ENCODE results near the gene STX17.
"Not testable (repeated sequence)": the region's sequence is repeated elsewhere in the genome, so short reads cannot be mapped to it uniquely, and the experiment has no call there.

Gene STX17

DNA sequence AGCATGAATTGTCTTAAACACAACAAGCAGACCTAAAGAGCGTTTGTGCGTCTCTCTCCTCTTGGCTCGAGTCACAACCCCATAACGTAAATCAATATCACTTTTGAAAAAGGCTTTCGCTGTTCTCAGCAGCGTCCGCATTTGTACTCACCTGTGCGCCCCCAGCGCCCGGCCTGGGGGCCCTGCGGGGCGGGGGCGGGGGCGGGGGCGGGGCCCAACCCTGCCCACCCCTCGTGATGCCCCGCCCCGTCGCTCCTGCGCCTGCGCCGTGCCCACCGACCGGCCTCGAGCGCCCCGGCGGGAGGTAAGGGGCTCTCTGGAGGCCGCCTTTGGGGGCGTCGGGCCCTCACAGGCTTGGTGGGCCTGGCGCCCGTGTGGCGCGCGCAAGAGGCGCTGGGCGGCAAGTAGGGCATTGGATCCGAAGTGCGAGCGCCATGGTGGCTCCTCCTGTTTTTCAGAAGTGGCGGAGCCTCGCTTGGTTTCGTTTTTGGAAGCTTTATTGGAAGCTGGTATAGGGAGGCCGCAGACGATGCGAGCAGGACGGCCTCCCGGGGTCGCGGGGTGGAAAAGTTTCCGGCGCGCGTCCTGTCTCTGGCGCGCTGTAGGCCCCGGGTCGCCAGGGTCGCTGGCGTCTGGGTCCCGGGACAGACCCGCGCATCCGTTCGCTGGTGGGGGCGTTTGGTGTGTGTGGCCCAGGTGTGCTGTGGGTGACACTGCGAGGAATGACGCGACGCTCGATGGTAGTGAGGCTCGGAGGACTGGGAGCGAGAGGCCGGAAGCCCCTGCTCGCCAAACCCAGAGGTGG is at the start of gene STX17:
Gene STX17, plus strand, starts transcription at position 252 of the 805 bp plus-strand sequence. CDS start 8,586 bp downstream, outside the sequence.
- DNase-seq = peak; percentile 43

DNA sequence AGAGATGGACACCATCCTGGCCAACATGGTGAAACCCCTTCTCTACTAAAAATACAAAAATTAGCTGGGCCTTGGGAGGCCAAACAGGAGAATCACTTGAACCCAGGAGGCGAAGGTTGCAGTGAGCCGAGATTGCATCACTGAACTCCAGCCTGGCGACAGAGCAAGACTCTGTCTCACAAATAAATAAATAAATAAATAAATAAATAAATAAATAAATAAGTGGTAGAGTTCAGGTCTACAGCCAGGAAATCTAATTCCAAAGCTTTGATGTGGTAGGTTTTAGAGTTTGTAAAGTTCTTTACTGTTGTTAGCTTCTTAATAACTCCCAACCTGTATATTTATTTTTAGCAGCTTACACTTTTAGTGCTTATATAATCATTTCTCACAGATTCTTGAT is 48.9 kb upstream of the STX17 start:
- not testable (repeated sequence) for DNase-seq

DNA sequence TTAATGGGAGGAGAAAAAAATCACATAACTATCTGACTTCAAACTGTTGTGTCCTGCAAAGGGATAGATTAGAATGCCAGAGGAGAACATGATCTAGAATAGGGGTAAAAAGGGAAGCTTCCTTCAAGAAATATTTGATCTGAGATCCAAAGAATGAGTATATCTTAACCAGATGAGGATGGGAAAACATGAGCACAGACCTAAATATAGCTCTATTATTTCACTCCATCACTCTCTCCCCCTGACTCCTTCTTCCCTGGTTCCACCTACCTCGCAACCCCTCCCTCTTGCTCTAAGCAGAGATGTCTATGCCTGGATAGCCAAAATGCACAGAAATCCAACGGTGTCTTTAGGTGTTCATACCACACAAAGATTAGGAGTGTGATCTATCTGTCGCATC is 48.4 kb upstream of the STX17 start:
- DNase-seq = no peak

GRCh38 chr9:99859243-99859980 is 47.0 kb upstream of the STX17 start:
- DNase-seq = no peak

GRCh38 chr9:99860266-99860665 is 46.2 kb upstream of the STX17 start:
- no peak for DNase-seq

GRCh38 chr9:99863955-99864354 is 42.5 kb upstream of the STX17 start:
- DNase-seq = no peak

DNA sequence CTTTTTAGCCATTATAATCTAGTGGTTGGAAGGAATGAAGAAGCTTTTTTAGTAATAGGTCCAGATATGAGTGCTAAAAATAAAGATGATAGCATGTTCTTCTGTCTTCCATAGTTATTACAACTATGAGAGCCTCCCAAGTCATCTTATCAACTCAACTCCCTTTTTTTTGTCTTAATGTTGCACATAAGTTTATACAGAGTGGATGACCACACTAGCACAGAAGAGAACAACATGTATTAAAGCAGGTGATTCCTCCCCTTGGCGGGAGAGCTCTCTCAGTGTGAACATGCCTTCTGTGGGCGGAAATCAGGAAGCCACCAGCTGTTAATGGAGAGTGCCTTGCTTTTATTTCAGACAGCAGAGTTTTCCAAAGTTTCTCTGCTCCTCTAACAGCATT is 40.1 kb upstream of the STX17 start:
- DNase-seq = no peak

GRCh38 chr9:99867536-99867935 is 38.9 kb upstream of the STX17 start:
- no peak for DNase-seq

- DNase-seq = no peak
These were observed 38.5 kb upstream of the STX17 start for GRCh38 chr9:99867968-99868367.

DNA sequence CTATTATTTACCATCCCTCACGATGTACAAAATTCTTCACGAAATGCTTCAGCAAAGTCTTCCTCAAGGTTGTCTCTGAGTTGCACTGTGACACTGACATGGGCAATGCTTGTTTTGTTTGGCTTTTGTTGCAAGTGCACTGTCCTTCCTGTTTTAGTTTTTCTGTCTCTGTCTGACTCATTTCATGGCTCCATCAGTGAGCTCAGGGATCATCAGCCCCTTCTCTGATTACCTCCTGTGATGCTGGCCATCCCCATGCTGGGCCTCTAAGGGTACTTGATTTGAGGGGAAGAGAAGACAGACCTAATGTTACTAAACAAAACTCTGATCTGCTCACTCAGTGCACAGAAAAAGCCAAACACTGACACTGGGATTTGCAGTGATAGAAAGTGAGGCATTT is 37.6 kb upstream of the STX17 start:
- DNase-seq = no peak

GRCh38 chr9:99870126-99870525 is 36.3 kb upstream of the STX17 start:
- DNase-seq = no peak

DNA sequence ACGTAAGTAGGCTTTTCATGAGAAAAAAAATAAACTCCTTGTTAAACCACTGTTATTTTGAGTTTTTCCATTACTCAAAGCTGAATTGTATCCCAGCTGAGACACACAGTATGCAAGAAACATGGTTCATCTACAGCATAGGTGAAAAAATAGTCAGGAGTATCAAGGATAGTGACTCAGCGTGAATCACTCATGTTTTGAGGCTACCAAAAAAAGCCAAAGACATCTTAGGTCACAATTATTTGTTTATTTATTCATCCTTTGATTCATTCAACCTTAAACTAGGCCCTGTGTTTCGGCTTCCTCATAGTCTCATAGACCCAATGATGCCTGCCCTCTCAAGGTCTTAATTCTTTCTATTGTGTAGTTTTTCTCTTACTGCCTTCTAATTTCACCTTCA is 32.9 kb upstream of the STX17 start:
- no peak for DNase-seq

GRCh38 chr9:99873943-99874584 is 32.4 kb upstream of the STX17 start:
- DNase-seq = no peak

DNA sequence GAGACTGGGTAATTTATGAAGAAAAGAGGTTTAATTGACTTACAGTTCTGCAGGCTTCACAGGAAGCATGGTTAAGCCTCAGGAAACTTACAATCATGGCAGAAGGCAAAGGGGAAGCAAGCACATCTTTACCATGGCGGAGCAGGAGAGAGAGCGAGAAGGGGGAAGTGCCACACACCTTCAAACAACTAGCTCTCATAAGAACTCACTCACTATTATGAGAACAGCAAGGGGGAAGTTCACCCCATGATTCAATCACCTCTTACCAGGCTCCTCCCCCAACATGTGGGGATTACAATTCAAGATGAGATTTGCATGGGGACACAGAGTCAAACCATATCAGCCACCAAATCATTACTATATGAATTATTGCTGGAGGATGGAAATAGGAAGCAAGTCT is 30.3 kb upstream of the STX17 start:
- DNase-seq = no peak

GRCh38 chr9:99878651-99879050 is 27.8 kb upstream of the STX17 start:
- no peak for DNase-seq

- no peak for DNase-seq
These were observed 24.7 kb upstream of the STX17 start for GRCh38 chr9:99881769-99882168.

DNA sequence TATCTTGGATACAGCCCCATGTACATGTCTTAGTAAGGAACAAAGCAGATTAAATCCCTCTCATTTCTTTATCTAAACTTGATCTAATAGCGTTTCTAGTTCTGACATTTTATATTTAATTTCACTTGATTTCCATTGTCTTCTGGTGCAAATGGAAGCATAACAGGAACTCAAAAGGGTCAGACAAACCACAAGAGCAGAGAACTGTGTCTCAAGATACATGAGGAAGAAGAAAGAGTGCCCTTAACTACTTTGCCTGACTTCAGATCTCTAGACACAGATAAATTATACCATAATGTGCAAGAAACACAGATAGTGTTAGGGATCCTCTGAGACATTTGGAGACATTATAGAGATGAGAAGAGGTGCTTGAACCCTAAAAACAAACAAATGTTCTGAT is 20.7 kb upstream of the STX17 start:
- peak; percentile 56 for DNase-seq

DNA sequence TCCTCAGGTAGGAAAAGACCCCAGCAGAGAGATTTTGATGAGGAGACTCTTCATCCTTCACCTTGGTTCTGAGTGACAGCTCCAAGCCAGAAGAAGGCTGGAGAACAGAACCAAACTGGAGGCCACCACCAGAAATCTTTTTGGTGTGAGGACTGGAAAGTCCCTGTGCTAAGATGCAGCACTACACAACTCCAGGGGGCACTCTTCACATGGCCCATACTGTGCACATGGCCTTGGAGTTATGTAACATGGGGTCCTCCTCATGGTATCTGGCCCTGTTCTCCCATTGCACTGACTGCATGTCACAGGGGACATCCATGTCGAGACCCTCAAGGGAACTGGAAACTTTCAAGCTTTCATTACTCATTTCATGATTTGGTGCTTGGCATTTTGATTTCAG is 17.3 kb upstream of the STX17 start:
- DNase-seq = no peak

- no peak for DNase-seq
These were observed 11.6 kb upstream of the STX17 start for GRCh38 chr9:99894826-99895225.

- no peak for DNase-seq
These were observed 10.9 kb upstream of the STX17 start for GRCh38 chr9:99895510-99895909.

DNA sequence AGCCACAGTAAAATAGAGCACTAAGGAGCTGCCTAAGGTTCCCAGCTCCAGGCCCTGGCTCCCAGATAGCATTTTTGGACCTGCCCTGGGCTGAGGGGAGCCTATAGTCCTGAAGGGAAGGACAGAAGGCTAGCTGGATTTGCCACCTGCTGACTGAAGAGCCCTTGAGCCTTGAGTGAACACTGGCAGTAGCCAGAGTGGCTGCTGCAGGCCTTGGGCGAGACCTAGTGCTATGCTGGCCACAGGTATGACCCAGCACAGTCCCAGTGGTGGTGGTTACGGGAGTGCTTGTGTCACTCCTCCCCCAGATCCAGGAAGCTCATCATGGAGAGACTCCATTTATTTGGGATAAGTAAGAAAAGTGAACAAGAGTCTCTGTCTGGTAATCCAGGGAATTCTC is 10.3 kb upstream of the STX17 start:
- no peak for DNase-seq

DNA sequence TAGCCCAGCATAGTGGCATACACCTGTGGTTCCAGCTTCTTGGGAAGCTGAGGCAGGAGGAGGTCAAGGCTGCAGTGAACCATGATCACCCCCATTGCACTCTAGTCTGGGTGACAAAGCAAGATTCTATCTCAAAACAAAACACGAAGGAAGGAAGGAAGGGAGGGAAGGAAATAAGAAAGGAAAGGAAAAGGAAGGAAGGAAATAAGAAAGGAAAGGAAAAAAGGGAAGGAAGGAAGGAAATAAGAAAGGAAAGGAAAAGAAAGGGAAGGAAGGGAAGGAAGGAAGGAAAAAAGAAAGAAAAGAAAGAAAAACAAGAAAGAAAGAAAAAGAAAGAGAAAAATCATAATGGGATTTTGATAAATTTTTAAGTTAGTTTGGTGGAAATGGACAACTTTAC is 3.1 kb upstream of the STX17 start:
- no peak for DNase-seq

DNA sequence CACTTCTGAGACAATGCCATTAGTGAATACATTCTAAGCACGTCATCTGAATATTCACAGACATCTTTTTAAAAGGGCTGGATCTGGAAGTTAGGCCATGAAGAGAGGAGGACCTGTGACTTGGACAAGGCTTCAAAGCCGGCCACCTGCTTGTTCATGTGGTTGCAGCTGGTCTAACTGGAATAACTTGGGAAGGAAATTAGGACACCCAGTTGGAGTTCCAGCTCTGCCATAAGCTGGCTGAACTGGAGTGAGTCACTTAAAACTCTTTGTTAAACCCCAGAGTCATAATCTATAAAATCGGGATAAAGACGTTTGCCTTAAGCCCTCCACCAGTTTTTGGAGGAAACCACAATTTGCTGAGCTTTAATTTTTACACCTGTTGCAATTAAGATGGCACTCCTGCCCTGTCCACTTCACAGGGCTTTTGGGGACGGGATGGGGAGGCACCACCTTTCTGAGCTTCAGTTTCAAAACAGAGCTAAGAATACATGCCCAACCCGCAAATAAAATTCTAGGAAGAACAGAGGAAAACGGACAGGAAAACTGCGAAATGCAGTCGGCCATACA is 536 bp upstream of the STX17 start:
- peak; percentile 62 for DNase-seq

GRCh38 chr9:99907208-99907532 is 716 bp downstream of the STX17 start:
- no peak for DNase-seq
